Measurements from ENCODE around the gene CEND1.

- TF ChIP-seq, protein P1, sequence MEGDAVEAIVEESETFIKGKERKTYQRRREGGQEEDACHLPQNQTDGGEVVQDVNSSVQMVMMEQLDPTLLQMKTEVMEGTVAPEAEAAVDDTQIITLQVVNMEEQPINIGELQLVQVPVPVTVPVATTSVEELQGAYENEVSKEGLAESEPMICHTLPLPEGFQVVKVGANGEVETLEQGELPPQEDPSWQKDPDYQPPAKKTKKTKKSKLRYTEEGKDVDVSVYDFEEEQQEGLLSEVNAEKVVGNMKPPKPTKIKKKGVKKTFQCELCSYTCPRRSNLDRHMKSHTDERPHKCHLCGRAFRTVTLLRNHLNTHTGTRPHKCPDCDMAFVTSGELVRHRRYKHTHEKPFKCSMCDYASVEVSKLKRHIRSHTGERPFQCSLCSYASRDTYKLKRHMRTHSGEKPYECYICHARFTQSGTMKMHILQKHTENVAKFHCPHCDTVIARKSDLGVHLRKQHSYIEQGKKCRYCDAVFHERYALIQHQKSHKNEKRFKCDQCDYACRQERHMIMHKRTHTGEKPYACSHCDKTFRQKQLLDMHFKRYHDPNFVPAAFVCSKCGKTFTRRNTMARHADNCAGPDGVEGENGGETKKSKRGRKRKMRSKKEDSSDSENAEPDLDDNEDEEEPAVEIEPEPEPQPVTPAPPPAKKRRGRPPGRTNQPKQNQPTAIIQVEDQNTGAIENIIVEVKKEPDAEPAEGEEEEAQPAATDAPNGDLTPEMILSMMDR (IDR thresholded peaks at IDR 0.05), result no peak
- no peak for TF ChIP-seq POLR2A (IDR thresholded peaks at IDR 0.05)
Observed at GRCh38 chr11:793556-793955, 3.7 kb upstream of the CEND1 start.

Data from tibial nerve (tissue), 3 donors.